Peyer's patch (tissue), 4 donors: ENCODE data around the gene NHSL2.

Source experiments
- CTCF ChIP-seq, 6 experiments: fragments of 450-650 bp in 4 of 6; fragments of 200-600 bp in 2 of 6; sonication (generic) in 1 of 6; IDR thresholded peaks; one replicate each; pipeline ENCODE4 v1.5.1; 2017 to 2019; ENCODE audit warnings: antibody characterized with exemption in 6 of 6, mild to moderate bottlenecking in 3 of 6, moderate library complexity in 1 of 6
- POLR2A ChIP-seq, 2 donors: fragments of 450-650 bp; IDR thresholded peaks; one replicate each; pipeline ENCODE4 v1.5.1; 2017; ENCODE audit warnings: antibody characterized with exemption in 2 of 2, mild to moderate bottlenecking in 2 of 2, moderate library complexity in 2 of 2

- TF ChIP-seq POLR2A (IDR thresholded peaks at IDR 0.05) (no peak), CTCF (IDR thresholded peaks at IDR 0.05) (no peak)
Observed at GRCh38 chrX:71930298-71930697, 19.7 kb downstream of the NHSL2 start.
